WERI-Rb-1 (cell line): ENCODE measurements around the gene FNDC11.

Experiments used
- DNase-seq: peaks from one replicate; pipeline ENCODE4 v3.0.0-alpha.2; 2020
- H3K27ac ChIP-seq: fragments of 250-450 bp; sonication (Bioruptor Pico); 2 replicates; pipeline ENCODE4 v1.5.1; 2020; ENCODE audit warnings: mild to moderate bottlenecking, moderate library complexity
- H3K27me3 ChIP-seq: fragments of 250-450 bp; sonication (Bioruptor Pico); 2 replicates; pipeline ENCODE4 v1.5.1; 2021; ENCODE audit warnings: mild to moderate bottlenecking, low read depth, moderate library complexity; ENCODE audit not compliant: insufficient read depth, severe bottlenecking
- H3K36me3 ChIP-seq: fragments of 250-450 bp; sonication (Bioruptor Pico); 2 replicates; pipeline ENCODE4 v1.5.1; 2020; ENCODE audit warnings: mild to moderate bottlenecking, moderate library complexity
- H3K4me3 ChIP-seq: 2 replicates; pipeline ENCODE4 v1.5.1; 2011; ENCODE audit warnings: low read depth, mild to moderate bottlenecking, control low read depth, low read length
- H3K9me3 ChIP-seq: fragments of 250-450 bp; sonication (Bioruptor Pico); 2 replicates; pipeline ENCODE4 v1.5.1; 2021; ENCODE audit warnings: mild to moderate bottlenecking, moderate library complexity; ENCODE audit not compliant: severe bottlenecking
- TF ChIP-seq, protein P1 (sequence below): IDR thresholded peaks from 2 replicates; pipeline ENCODE4 v1.5.1; 2011; ENCODE audit warnings: low read depth, mild to moderate bottlenecking, control low read depth, inconsistent platforms, low read length

Gene FNDC11

DNA sequence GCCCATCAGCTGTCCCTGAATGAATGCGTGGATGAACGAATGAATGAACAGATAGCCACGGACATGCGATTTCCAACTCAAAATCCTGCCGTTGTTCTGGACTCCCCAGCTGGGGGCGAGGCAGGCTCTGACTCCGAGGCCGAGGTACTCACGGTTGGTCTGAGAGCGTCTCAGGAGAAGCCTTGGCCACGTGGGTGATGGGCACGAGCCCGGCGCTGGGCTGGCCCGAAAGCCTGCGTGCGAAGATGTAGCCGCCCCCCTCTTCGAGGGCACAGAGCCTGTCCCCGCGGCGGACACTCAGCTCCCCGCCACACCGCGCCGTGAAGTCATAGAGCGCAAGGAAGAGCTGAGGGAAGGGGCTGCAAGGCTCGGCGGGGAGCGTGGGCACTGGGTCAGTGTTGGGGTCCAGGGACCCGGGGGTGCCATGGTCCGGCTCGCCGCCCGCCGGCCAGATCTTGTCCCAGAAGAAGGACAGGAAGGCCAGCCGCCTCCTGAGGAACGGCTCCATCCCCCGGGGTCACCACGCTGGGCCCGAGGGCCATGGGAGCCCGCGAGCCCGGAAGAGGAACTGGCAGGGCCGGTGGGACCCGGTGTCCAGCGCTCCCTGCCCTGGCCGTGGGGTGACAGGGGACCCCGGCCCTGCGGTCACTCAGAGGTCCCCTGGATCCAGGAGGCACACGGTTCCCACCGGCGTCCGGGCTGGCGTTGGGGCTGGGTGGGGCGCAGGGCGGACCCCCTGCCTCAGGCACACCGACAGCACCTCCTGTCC lies 6.8 kb upstream of the FNDC11 start:
- Histone ChIP-seq H3K27ac (no peak overlapping the region; the same call in 1 of the 2 replicates), H3K36me3 (no peaks in the 10 kb centered on the region), H3K9me3 (no peaks in the 10 kb centered on the region), H3K4me3 (no peak overlapping the region), H3K27me3 (no peaks in the 10 kb centered on the region)
- TF ChIP-seq, protein P1, sequence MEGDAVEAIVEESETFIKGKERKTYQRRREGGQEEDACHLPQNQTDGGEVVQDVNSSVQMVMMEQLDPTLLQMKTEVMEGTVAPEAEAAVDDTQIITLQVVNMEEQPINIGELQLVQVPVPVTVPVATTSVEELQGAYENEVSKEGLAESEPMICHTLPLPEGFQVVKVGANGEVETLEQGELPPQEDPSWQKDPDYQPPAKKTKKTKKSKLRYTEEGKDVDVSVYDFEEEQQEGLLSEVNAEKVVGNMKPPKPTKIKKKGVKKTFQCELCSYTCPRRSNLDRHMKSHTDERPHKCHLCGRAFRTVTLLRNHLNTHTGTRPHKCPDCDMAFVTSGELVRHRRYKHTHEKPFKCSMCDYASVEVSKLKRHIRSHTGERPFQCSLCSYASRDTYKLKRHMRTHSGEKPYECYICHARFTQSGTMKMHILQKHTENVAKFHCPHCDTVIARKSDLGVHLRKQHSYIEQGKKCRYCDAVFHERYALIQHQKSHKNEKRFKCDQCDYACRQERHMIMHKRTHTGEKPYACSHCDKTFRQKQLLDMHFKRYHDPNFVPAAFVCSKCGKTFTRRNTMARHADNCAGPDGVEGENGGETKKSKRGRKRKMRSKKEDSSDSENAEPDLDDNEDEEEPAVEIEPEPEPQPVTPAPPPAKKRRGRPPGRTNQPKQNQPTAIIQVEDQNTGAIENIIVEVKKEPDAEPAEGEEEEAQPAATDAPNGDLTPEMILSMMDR: no peak
- no peak for DNase-seq

DNA sequence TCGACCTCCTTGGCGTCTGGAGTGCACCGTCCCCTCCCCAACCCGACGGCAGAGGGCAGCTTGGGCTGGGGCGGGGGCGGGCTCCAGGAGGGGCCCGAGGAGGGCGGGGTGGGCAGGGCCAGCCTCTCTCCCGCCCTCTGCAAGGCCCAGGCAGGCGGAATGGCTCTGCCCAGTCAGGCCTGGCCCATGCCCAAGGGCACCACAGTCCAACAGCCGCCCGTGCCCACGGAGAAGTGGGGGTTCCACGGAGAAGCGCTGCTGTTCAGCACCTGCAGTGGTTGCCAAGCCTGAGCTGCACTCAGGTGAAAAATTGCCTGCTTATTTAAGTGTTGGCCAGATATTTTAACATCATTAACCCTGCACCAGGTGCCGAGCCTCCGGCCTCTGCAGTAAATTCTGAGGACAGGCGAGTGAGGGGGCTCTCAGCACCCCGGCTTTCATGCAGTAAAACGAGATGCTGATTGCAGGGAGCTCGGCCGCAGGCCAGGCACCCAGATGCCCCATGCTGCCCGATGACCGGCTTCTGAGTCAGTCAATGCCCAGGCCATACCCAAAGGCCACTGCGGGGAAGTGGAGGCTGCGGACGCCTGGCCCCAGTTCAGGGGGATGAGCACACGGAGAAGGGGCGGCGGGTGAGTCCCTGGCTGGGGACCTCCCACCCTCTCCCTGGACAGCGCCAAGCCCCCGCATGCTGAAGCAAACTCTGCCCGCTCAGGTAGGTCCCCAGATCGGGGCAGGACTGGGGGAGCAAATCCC lies 6.1 kb upstream of the FNDC11 start, which contains the start of gene SRMS:
Gene SRMS (minus strand): TSS at position 25 of the 756 bp plus-strand sequence. CDS start 286 bp downstream, outside the sequence.
- peak; percentile 24 for DNase-seq
- Histone ChIP-seq H3K4me3 (no peak within 1 kb of the TSS), H3K27me3 (no peaks in the 10 kb centered on the region), H3K27ac (no peak within 1 kb of the TSS; the same call in 1 of the 2 replicates), H3K36me3 (no peaks in the 10 kb centered on the region), H3K9me3 (no peaks in the 10 kb centered on the region)
- TF ChIP-seq, protein P1: no peak

DNA sequence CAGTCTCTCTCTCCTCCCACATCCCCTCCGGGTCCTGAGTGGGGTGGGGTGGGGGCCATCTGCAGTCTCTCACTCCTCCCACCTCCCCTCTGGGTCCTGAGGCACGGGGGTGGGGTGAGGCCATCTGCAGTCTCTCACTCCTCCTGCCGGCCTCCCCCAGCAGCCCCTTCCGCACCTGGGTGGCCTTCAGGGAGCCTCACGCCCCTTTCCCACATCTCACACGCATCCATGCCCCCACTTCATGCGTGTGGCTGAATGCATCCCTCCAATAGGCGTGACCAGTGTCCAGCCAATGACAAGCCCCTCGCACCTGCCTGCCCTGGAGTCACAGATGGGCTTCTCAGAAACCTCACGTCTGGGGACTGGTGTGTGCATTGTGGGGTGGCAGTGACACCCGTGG lies 5.4 kb upstream of the FNDC11 start:
- Histone ChIP-seq H3K36me3 (no peaks in the 10 kb centered on the region), H3K9me3 (no peaks in the 10 kb centered on the region), H3K4me3 (no peak overlapping the region), H3K27me3 (no peaks in the 10 kb centered on the region), H3K27ac (no peak overlapping the region)
- DNase-seq: peak; percentile 24
- TF ChIP-seq, protein P1: no peak

DNA sequence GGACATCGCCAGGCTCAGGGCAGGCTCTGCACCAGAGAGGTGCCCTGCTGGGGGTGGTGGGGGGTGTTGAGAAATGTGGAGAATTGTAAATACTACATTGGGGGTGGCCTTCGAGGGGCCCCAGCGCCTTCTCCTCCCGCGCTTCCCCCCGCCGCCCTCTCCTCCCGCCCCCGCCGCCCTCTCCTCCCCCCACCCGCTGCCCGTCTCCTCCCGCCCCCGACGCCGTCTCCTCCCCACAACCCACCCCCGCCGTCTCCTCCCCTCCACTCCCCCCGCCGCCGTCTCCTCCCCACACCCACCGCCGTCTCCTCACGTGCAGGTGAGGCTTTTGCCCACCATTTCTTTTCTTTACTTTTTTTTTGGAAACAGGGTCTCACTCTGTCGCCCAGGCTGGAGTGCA lies 4.9 kb upstream of the FNDC11 start:
- Histone ChIP-seq H3K4me3 (no peak overlapping the region), H3K27me3 (no peaks in the 10 kb centered on the region), H3K9me3 (no peaks in the 10 kb centered on the region), H3K27ac (no peak overlapping the region), H3K36me3 (no peaks in the 10 kb centered on the region)
- DNase-seq: no peak
- TF ChIP-seq, protein P1: no peak

DNA sequence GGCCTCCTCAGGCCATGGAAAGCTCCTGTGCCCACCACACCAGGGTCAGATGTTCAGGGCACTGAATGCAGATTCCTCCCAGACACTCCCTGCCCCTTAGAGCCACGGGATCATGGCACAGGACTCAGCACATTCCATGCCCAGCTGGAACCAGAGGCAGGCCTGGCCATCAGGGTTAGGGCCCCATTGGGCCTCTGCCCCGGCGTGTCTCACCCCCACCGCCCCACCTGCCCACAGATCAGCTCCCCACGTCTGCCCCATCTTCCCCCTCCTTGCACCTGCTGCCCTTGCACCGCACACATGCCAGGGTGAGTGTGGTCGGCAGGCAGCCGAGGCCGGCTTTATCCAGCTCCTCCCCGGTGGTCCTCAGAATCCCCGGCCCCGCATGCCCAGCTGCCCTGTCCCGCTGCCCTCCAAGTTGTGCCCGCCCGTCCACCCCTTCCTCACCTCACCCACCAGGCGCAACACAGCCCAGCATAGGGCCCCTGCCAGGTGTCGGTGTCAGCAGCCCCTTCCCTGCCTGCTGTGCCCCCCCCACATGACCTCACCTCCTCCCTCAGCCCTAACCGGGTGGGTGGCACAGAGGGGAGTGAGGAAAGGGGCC lies 4.2 kb upstream of the FNDC11 start:
- Histone ChIP-seq H3K36me3 (no peaks in the 10 kb centered on the region), H3K4me3 (no peak overlapping the region), H3K9me3 (no peaks in the 10 kb centered on the region), H3K27ac (no peak overlapping the region), H3K27me3 (no peaks in the 10 kb centered on the region)
- TF ChIP-seq, protein P1: no peak
- no peak for DNase-seq
